Sigmoid colon (tissue), 7 donors: ENCODE data around the gene KRTAP12-3. TPM values are rescaled to one million over a fixed set of nuclear protein-coding genes. Genes with fewer than 3 reads are reported as not detected.

ENCODE experiments used
- DNase-seq: peaks from one replicate; pipeline ENCODE4 v3.0.0-alpha.2; 2019
- H3K27ac ChIP-seq, 4 donors: fragments of 200-600 bp; sonication (generic); one replicate each; pipeline ENCODE4 v1.5.1; 2016 to 2019; ENCODE audit warnings: mild to moderate bottlenecking in 1 of 4
- H3K27me3 ChIP-seq, 3 donors: fragments of 200-600 bp; sonication (generic); one replicate each; pipeline ENCODE4 v1.5.1; 2019; ENCODE audit warnings: mild to moderate bottlenecking in 1 of 3
- H3K36me3 ChIP-seq, 4 donors: fragments of 200-600 bp; sonication (generic); one replicate each; pipeline ENCODE4 v1.5.1; 2016 to 2019
- H3K4me1 ChIP-seq, 4 donors: fragments of 200-600 bp; sonication (generic); one replicate each; pipeline ENCODE4 v1.5.1; 2017 to 2019
- H3K4me3 ChIP-seq, 4 donors: fragments of 200-600 bp; sonication (generic); one replicate each; pipeline ENCODE4 v1.5.1; 2017 to 2019; ENCODE audit warnings: mild to moderate bottlenecking in 2 of 4, moderate library complexity in 1 of 4
- H3K9me3 ChIP-seq, 4 donors: fragments of 200-600 bp in 3 of 4; sonication (generic) in 3 of 4; one replicate each; pipeline versions ENCODE4 v1.5.1 to v1.6.1; 2013 to 2019
- EP300 ChIP-seq, 4 donors: sonication (generic); formaldehyde crosslinking; IDR thresholded peaks; one replicate each; pipeline ENCODE4 v1.6.1; 2017; ENCODE audit warnings: antibody characterized with exemption in 4 of 4
- POLR2A ChIP-seq, 2 donors: fragments of 450-650 bp; IDR thresholded peaks; one replicate each; pipeline ENCODE4 v1.6.1; 2016; ENCODE audit warnings: antibody characterized with exemption in 2 of 2, mild to moderate bottlenecking in 2 of 2, moderate library complexity in 2 of 2
- POLR2AphosphoS5 ChIP-seq, 4 donors: sonication (generic); formaldehyde crosslinking; IDR thresholded peaks; one replicate each; pipeline ENCODE4 v1.6.1; 2017; ENCODE audit warnings: antibody characterized with exemption in 4 of 4
- WGBS, 2 donors: extraction: QIAGEN DNeasy Blood & Tissue Kit; methylation state at CpG; one replicate each; pipeline ENCODE4 v1.1.7; 2013; 5-methylcytosine and 5-hydroxymethylcytosine counted together
- intact Hi-C: fragments of 100-400 bp; cut with DNase I; formaldehyde crosslinking; loops from one replicate; pipeline ENCODE4 v1.15.1; 2023
- polyA plus RNA-seq, 3 donors: library from polyadenylated mRNA; stranded (reverse); fragments of 200-250 nt; gene quantifications; one replicate each; pipeline ENCODE4 v1.2.3, GENCODE V29; 2013
- total RNA-seq, 4 donors: library from RNA; depleted of rRNA; stranded (reverse); fragments of >200 nt; gene quantifications; one replicate each; pipeline ENCODE4 v1.1.0, GENCODE V29; 2016
- TF ChIP-seq, protein P1 (sequence below), 4 experiments: fragments of 450-650 bp in 3 of 4; fragments of 200-600 bp in 1 of 4; IDR thresholded peaks; one replicate each; pipeline ENCODE4 v1.5.1; 2016 to 2019; ENCODE audit warnings: antibody characterized with exemption in 4 of 4, mild to moderate bottlenecking in 3 of 4, moderate library complexity in 2 of 4
- donor health status: healthy with polysubstance abuse.
- donor health status: Bipolar disorder and iron deficiency.
- donor health status: healthy.

Gene KRTAP12-3
- total and polyA plus RNA-seq, 7 donors, result not detected

DNA sequence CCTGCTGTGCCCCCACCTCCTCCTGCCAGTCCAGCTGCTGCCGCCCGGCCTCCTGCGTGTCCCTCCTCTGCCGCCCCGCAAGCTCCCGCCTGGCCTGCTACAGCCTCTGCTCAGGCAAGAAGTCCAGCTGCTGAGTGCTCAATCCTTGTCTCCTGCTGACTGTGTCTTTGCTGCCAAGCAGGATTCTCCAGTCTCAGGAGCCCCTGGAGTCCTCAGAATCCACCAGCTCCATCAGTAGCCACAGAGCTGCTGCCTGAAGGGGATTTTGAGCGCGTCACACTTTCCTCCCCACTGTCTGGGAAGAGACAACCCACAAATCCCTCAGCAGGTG is 10.5 kb upstream of the KRTAP12-3 start:
- intact Hi-C loops, result no loop called here
- 67 to 69% methylated on average over 8 of the region's 8 CpGs for WGBS, 2 donors
- TF ChIP-seq POLR2AphosphoS5 (IDR thresholded peaks at IDR 0.05) (no peak), EP300 (IDR thresholded peaks at IDR 0.05) (no peak), POLR2A (IDR thresholded peaks at IDR 0.05) (no peak)
- TF ChIP-seq, protein P1, sequence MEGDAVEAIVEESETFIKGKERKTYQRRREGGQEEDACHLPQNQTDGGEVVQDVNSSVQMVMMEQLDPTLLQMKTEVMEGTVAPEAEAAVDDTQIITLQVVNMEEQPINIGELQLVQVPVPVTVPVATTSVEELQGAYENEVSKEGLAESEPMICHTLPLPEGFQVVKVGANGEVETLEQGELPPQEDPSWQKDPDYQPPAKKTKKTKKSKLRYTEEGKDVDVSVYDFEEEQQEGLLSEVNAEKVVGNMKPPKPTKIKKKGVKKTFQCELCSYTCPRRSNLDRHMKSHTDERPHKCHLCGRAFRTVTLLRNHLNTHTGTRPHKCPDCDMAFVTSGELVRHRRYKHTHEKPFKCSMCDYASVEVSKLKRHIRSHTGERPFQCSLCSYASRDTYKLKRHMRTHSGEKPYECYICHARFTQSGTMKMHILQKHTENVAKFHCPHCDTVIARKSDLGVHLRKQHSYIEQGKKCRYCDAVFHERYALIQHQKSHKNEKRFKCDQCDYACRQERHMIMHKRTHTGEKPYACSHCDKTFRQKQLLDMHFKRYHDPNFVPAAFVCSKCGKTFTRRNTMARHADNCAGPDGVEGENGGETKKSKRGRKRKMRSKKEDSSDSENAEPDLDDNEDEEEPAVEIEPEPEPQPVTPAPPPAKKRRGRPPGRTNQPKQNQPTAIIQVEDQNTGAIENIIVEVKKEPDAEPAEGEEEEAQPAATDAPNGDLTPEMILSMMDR (IDR thresholded peaks at IDR 0.05), result no peak

DNA sequence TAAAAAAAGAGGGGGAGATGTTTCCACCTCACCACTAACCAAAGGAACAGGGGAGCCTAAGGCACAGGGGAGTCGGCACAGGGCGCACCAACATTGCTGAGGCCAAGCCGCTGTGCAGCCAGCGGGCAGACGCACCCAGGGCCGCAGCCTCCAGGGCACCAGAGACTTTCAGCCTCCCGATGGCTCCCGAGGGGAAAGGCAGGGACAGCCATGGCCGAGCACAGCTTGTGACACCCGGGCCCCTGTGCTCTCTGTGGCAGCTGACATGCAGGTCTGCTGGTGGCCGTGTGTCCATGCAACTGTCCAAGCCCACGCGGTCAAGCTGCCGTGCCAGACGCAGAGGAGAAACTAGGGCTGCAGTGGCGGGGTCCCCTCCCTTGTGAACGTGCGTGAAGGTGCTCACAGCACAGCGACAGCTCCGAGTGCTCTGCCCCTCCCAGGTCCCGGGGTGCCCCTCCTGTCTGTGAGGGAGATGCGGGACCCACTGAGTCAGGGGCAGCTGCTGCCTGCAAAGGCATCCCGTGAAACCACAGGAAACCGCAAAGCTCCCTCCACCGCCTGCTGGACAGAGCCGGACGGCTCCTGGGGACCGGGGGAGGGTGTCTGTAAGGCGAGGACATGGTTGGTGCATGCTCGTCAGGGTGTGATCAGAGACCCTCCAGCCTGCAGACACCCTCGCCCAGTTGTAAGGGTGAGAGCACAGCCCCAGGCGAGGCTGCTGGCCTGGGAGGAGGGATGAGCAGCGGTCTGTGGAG is 9.0 kb upstream of the KRTAP12-3 start:
- Histone ChIP-seq H3K27me3 (peaks cover 0 to 14% (median 10%) of the 10 kb centered on the region in 3 donors), H3K36me3 (no peaks in the 10 kb centered on the region), H3K4me3 (no peak overlapping the region), H3K27ac (no peak overlapping the region), H3K9me3 (peaks cover 0 to 4% (median 1%) of the 10 kb centered on the region in 4 donors), H3K4me1 (no peaks in the 10 kb centered on the region)
- WGBS, 2 donors, result 77 to 80% methylated on average over 33 of the region's 33 CpGs
- intact Hi-C loops, result no loop called here
- DNase-seq, result no peak
- TF ChIP-seq POLR2A (IDR thresholded peaks at IDR 0.05) (no peak), EP300 (IDR thresholded peaks at IDR 0.05) (no peak), POLR2AphosphoS5 (IDR thresholded peaks at IDR 0.05) (no peak)
- TF ChIP-seq, protein P1 (IDR thresholded peaks at IDR 0.05), result no peak

More for the DNA sequence above, 10.5 kb upstream of the KRTAP12-3 start:
- Histone ChIP-seq H3K27ac (no peak overlapping the region), H3K36me3 (no peaks in the 10 kb centered on the region), H3K9me3 (peaks cover 0 to 4% (median 1%) of the 10 kb centered on the region in 4 donors), H3K4me3 (no peak overlapping the region), H3K4me1 (no peaks in the 10 kb centered on the region), H3K27me3 (peaks cover 0 to 14% (median 10%) of the 10 kb centered on the region in 3 donors)
- DNase-seq, result no peak

DNA sequence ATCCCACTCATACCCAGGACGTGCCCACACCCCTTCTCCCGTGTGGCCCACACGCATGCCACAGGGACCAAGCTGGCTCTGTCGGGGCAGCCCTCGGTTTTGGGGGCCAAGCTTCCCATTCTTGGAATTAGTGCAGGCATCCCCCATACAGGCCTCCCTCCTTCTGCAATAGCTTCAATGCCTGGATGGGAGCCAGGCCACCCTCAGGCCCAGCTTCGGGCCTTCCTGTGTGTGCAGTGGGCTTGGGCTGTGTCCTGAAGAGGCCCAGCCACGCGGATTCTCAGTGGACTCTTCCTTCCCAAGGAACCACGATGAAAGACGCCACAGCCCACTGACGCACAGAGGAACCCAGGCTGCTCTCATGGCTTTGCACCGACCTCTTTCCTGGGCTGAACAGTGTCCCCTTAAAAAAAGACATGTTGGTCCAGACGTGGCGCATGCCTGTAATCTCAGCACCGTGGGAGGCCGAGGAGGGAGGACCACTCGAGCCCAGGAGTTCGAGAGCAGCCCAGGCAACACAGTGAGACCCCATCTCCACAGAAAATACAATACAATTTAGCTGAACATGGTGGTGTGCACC is 8.1 kb upstream of the KRTAP12-3 start:
- TF ChIP-seq EP300 (IDR thresholded peaks at IDR 0.05) (no peak), POLR2AphosphoS5 (IDR thresholded peaks at IDR 0.05) (no peak), POLR2A (IDR thresholded peaks at IDR 0.05) (no peak)
- TF ChIP-seq, protein P1 (IDR thresholded peaks at IDR 0.05), result no peak
- Histone ChIP-seq H3K27me3 (peaks cover 0 to 14% (median 10%) of the 10 kb centered on the region in 3 donors), H3K4me3 (no peak overlapping the region), H3K36me3 (no peaks in the 10 kb centered on the region), H3K27ac (no peak overlapping the region), H3K9me3 (no peaks in the 10 kb centered on the region), H3K4me1 (no peaks in the 10 kb centered on the region)
- intact Hi-C loops, result no loop called here
- DNase-seq, result no peak
- 88% methylated on average over 18 of the region's 18 CpGs for WGBS, 2 donors

DNA sequence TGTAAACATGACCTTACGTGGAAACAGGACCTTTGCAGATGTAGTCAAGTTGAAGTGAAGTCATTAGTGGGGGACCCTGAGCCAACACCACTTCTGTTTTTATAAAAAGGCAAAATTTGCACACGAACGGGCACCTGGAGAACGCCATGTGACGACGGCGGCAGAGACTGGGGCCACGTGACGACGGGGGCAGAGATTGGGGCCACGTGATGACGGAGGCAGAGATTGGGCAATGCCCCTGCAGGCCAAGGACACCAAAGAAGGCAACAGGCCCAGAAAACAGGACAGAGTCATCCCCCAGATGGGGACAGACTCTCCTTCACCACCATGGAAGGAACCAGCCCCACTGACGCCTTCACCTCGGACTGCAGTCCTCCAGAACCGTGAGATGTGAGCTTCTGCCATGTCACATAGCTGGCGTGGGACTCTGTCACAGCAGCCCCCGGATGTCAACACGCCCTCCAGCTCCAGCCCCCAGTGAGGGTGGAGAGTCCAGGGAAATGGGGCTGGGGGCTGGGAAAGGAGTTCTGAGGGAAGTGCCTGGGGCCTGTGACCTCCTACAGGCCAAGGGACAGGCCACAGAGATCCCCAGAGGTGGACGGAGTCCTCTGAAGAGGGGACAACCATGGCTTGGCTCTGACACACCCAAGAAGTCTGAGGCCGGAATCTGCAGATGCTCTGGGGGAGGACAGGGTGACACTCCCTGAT is 7.3 kb upstream of the KRTAP12-3 start:
- WGBS, 2 donors, result 88 to 89% methylated on average over 20 of the region's 20 CpGs
- DNase-seq, result no peak

More for the DNA sequence above, 7.3 kb upstream of the KRTAP12-3 start:
- no peak overlapping the region for H3K27ac ChIP-seq
- no peaks in the 10 kb centered on the region for H3K36me3 ChIP-seq
- intact Hi-C loops, result no loop called here
- H3K4me1 ChIP-seq, result no peaks in the 10 kb centered on the region
- H3K9me3 ChIP-seq, result no peaks in the 10 kb centered on the region
- peaks cover 0 to 14% (median 10%) of the 10 kb centered on the region in 3 donors for H3K27me3 ChIP-seq
- no peak overlapping the region for H3K4me3 ChIP-seq
- no peak for TF ChIP-seq EP300 (IDR thresholded peaks at IDR 0.05)
- TF ChIP-seq, protein P1 (IDR thresholded peaks at IDR 0.05), result no peak
- TF ChIP-seq POLR2A (IDR thresholded peaks at IDR 0.05), result no peak
- TF ChIP-seq POLR2AphosphoS5 (IDR thresholded peaks at IDR 0.05), result no peak
